Measurements from ENCODE around the gene IL33. TPM values are rescaled to one million over a fixed set of nuclear protein-coding genes. Genes with fewer than 3 reads are reported as not detected.

The IL33 gene
- total RNA-seq, 1 donor from 2014 or later, result not detected

GRCh38 chr9:6271508-6272228, 56.1 kb downstream of the IL33 start:
- TF ChIP-seq CTCF (IDR thresholded peaks at IDR 0.05), result no peak
- Mint-ChIP-seq H3K9me3 (ENCODE audit: unreplicated experiment) (no peaks in the 10 kb centered on the region), H3K27me3 (ENCODE audit: unreplicated experiment) (peaks cover 9% of the 10 kb centered on the region), H3K4me1 (ENCODE audit: unreplicated experiment) (no peaks in the 10 kb centered on the region), H3K4me3 (ENCODE audit: unreplicated experiment) (no peak overlapping the region), H3K36me3 (ENCODE audit: unreplicated experiment) (no peaks in the 10 kb centered on the region), H3K27ac (ENCODE audit: unreplicated experiment) (no peak overlapping the region)
- no peak for DNase-seq (ENCODE audit: extremely low spot score, unreplicated experiment)

DNA sequence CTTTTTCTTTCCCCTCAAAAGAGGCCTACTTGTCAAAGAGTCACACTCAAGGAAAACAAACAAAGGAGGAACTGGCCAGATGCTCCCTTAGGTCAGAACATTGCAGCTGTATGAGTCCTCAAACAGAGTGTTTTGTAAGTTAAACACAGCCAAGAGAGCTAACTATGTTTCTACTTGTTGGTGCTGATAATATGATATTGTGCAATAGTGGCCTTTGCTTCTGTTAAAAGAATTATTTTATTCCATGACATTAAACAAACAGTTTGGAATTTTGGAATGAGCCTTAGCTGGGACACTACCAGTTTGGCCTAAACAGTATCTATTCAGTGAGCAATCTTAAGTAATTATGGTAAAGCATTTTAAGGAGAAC, 56.6 kb downstream of the IL33 start:
- Mint-ChIP-seq H3K4me1 (ENCODE audit: unreplicated experiment) (no peaks in the 10 kb centered on the region), H3K27me3 (ENCODE audit: unreplicated experiment) (peaks cover 9% of the 10 kb centered on the region), H3K36me3 (ENCODE audit: unreplicated experiment) (no peaks in the 10 kb centered on the region), H3K27ac (ENCODE audit: unreplicated experiment) (no peak overlapping the region), H3K9me3 (ENCODE audit: unreplicated experiment) (no peaks in the 10 kb centered on the region), H3K4me3 (ENCODE audit: unreplicated experiment) (no peak overlapping the region)
- TF ChIP-seq CTCF (IDR thresholded peaks at IDR 0.05), result no peak
- no peak for DNase-seq (ENCODE audit: extremely low spot score, unreplicated experiment)

DNA sequence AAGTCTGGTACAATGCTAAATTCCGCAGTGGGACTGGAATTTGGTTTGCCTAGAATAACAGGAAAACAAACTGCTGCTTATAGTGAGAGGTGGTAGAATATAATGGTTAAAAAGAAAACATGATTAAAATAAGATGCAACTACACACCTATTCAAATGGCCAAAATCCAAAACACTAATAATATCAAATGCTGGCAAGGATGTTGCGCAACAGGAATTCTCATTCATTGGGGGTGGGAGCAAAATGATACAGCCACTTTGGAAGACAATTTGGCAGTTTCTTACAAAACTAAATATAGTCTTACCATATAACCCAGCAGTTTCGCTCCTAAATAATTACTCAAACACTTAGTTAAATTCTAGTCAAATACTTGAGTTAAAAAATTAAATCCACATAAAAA, 61.8 kb downstream of the IL33 start:
- TF ChIP-seq CTCF (IDR thresholded peaks at IDR 0.05), result no peak
- Mint-ChIP-seq H3K36me3 (ENCODE audit: unreplicated experiment) (no peaks in the 10 kb centered on the region), H3K4me3 (ENCODE audit: unreplicated experiment) (no peak overlapping the region), H3K4me1 (ENCODE audit: unreplicated experiment) (no peaks in the 10 kb centered on the region), H3K27ac (ENCODE audit: unreplicated experiment) (no peak overlapping the region), H3K9me3 (ENCODE audit: unreplicated experiment) (no peaks in the 10 kb centered on the region), H3K27me3 (ENCODE audit: unreplicated experiment) (peaks cover 17% of the 10 kb centered on the region)
- no peak for DNase-seq (ENCODE audit: extremely low spot score, unreplicated experiment)

- no peaks in the 10 kb centered on the region for H3K4me1 Mint-ChIP-seq (ENCODE audit: unreplicated experiment)
Measured at GRCh38 chr9:6301858-6302257, 86.3 kb downstream of the IL33 start.

DNA sequence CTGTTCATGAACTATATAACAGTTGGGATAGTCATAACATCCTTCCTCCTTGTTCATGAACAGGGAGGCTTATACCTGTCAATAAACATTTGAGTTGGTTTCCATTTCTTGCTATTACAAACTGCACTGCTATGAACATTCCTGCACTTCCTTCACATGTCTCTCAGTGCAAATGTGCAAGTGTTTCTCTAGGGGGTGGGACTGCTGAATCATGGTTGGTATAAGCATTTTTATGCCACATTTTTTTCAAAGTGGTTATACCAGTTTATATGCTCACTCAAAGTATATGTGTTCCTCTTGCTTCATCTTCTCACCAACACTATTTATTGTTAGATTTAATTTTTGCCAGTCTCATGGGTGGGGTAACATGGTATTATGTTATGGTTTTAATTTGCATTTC, 86.8 kb downstream of the IL33 start:
- TF ChIP-seq CTCF (IDR thresholded peaks at IDR 0.05), result no peak
- Mint-ChIP-seq H3K4me3 (ENCODE audit: unreplicated experiment) (no peak overlapping the region), H3K36me3 (ENCODE audit: unreplicated experiment) (no peaks in the 10 kb centered on the region), H3K4me1 (ENCODE audit: unreplicated experiment) (no peaks in the 10 kb centered on the region), H3K27me3 (ENCODE audit: unreplicated experiment) (peaks cover 27% of the 10 kb centered on the region), H3K9me3 (ENCODE audit: unreplicated experiment) (no peaks in the 10 kb centered on the region), H3K27ac (ENCODE audit: unreplicated experiment) (no peak overlapping the region)
- no peak for DNase-seq (ENCODE audit: extremely low spot score, unreplicated experiment)

More at GRCh38 chr9:6301858-6302257, 86.3 kb downstream of the IL33 start:
- no peak overlapping the region for H3K27ac Mint-ChIP-seq (ENCODE audit: unreplicated experiment)
- no peak for DNase-seq (ENCODE audit: extremely low spot score, unreplicated experiment)
- TF ChIP-seq CTCF (IDR thresholded peaks at IDR 0.05), result no peak
- H3K36me3 Mint-ChIP-seq (ENCODE audit: unreplicated experiment), result no peaks in the 10 kb centered on the region
- no peak overlapping the region for H3K4me3 Mint-ChIP-seq (ENCODE audit: unreplicated experiment)
- H3K27me3 Mint-ChIP-seq (ENCODE audit: unreplicated experiment), result peaks cover 25% of the 10 kb centered on the region
- H3K9me3 Mint-ChIP-seq (ENCODE audit: unreplicated experiment), result no peaks in the 10 kb centered on the region

Data from osteocyte (in vitro differentiated cells).